Mesenchymal stem cell (in vitro differentiated cells and primary cell): ENCODE measurements around the gene TSSC4.
A peak's percentile ranks its signal among the peaks of the same experiment; 100 is the strongest.

Source experiments
- DNase-seq: peaks from one replicate; pipeline ENCODE4 v3.0.0-alpha.2; 2013
- H2AFZ ChIP-seq: one replicate; pipeline ENCODE4 v1.6.1; 2013; ENCODE audit warnings: low read depth, mild to moderate bottlenecking, control low read depth, inconsistent platforms, low read length, moderate library complexity
- H2AK5ac ChIP-seq: 2 replicates; pipeline ENCODE4 v1.6.1; 2013; ENCODE audit warnings: low read length, moderate library complexity, mild to moderate bottlenecking, inconsistent platforms; ENCODE audit not compliant: severe bottlenecking
- H2BK120ac ChIP-seq: one replicate; pipeline ENCODE4 v1.6.1; 2013; ENCODE audit warnings: low read depth, mild to moderate bottlenecking, inconsistent platforms, low read length, moderate library complexity
- H2BK12ac ChIP-seq, 2 experiments: one replicate each; pipeline ENCODE4 v1.6.1; 2013; ENCODE audit warnings: inconsistent platforms in 2 of 2, low read length in 2 of 2, mild to moderate bottlenecking in 2 of 2, moderate library complexity in 2 of 2, control low read depth in 1 of 2
- H2BK15ac ChIP-seq: one replicate; pipeline ENCODE4 v1.6.1; 2013; ENCODE audit warnings: mild to moderate bottlenecking, low read depth, inconsistent platforms; ENCODE audit not compliant: poor library complexity, severe bottlenecking
- H2BK5ac ChIP-seq: 2 replicates; pipeline ENCODE4 v1.6.1; 2013; ENCODE audit warnings: low read depth, mild to moderate bottlenecking, low read length, control low read depth, inconsistent platforms; ENCODE audit not compliant: poor library complexity, severe bottlenecking
- H3K14ac ChIP-seq, 2 experiments: one replicate each; pipeline ENCODE4 v1.6.1; 2013; ENCODE audit warnings: inconsistent platforms in 2 of 2, low read length in 2 of 2, control low read depth in 1 of 2, mild to moderate bottlenecking in 1 of 2, moderate library complexity in 1 of 2
- H3K18ac ChIP-seq, 2 experiments: one replicate each; pipeline ENCODE4 v1.6.1; 2013; ENCODE audit warnings: inconsistent platforms in 2 of 2, low read length in 2 of 2, control low read depth in 1 of 2, low read depth in 1 of 2, mild to moderate bottlenecking in 1 of 2
- H3K23ac ChIP-seq, 2 experiments: one replicate each; pipeline ENCODE4 v1.6.1; 2013; ENCODE audit warnings: inconsistent platforms in 2 of 2, low read length in 2 of 2, mild to moderate bottlenecking in 2 of 2, moderate library complexity in 2 of 2, control low read depth in 1 of 2
- H3K27ac ChIP-seq: 2 replicates; pipeline ENCODE4 v1.5.1; 2013; ENCODE audit warnings: mild to moderate bottlenecking, moderate library complexity, low read length, control low read depth, inconsistent platforms; ENCODE audit not compliant: poor library complexity, severe bottlenecking
- H3K27me3 ChIP-seq, 2 experiments: 2 replicates each; pipeline versions ENCODE4 v1.6.1 to v1.7.0; 2013; ENCODE audit warnings: low read length in 2 of 2, mild to moderate bottlenecking in 2 of 2, moderate library complexity in 2 of 2, control low read depth in 1 of 2, inconsistent platforms in 1 of 2; ENCODE audit not compliant: control insufficient read depth in 1 of 2, insufficient read depth in 1 of 2
- H3K36me3 ChIP-seq, 2 experiments: 2 replicates each; pipeline versions ENCODE4 v1.6.1 to v1.7.0; 2013; ENCODE audit warnings: low read length in 2 of 2, control low read depth in 1 of 2, inconsistent platforms in 1 of 2, low read depth in 1 of 2, mild to moderate bottlenecking in 1 of 2; ENCODE audit not compliant: insufficient read depth in 2 of 2, control insufficient read depth in 1 of 2
- H3K4ac ChIP-seq, 2 experiments: one replicate each; pipeline ENCODE4 v1.6.1; 2013; ENCODE audit warnings: inconsistent platforms in 2 of 2, low read length in 2 of 2, mild to moderate bottlenecking in 2 of 2, moderate library complexity in 2 of 2, control low read depth in 1 of 2, low read depth in 1 of 2
- H3K4me1 ChIP-seq: 2 replicates; pipeline ENCODE4 v1.6.1; 2013; ENCODE audit warnings: low read depth, low read length, control low read depth; ENCODE audit not compliant: control insufficient read depth, insufficient read depth
- H3K4me2 ChIP-seq: 2 replicates; pipeline ENCODE4 v1.6.1; 2013; ENCODE audit warnings: low read length, mild to moderate bottlenecking, inconsistent platforms; ENCODE audit not compliant: poor library complexity, severe bottlenecking
- H3K4me3 ChIP-seq, 2 experiments: 2 replicates each; pipeline versions ENCODE4 v1.5.1 to v1.7.0; 2013; ENCODE audit warnings: low read length in 2 of 2, mild to moderate bottlenecking in 2 of 2, control low read depth in 1 of 2, low read depth in 1 of 2; ENCODE audit not compliant: insufficient read depth in 1 of 2
- H3K79me1 ChIP-seq: replicated peaks from 2 replicates; pipeline ENCODE4 v1.6.1; 2013; ENCODE audit warnings: mild to moderate bottlenecking, control low read depth, low read length, inconsistent platforms; ENCODE audit not compliant: poor library complexity, severe bottlenecking
- H3K9ac ChIP-seq: 2 replicates; pipeline ENCODE4 v1.7.0; 2013; ENCODE audit warnings: mild to moderate bottlenecking, low read length, moderate library complexity
- H3K9me3 ChIP-seq: 2 replicates; pipeline ENCODE4 v1.7.0; 2013; ENCODE audit warnings: mild to moderate bottlenecking, low read length; ENCODE audit not compliant: control insufficient read depth
- H4K8ac ChIP-seq: one replicate; pipeline ENCODE4 v1.6.1; 2013; ENCODE audit warnings: inconsistent platforms, mild to moderate bottlenecking, low read length, moderate library complexity
- H4K91ac ChIP-seq: one replicate; pipeline ENCODE4 v1.6.1; 2013; ENCODE audit warnings: mild to moderate bottlenecking, low read length, inconsistent platforms
- WGBS: methylation state at CpG from one replicate; pipeline ENCODE4 v1.1.7; 2013; ENCODE audit warnings: mixed read lengths; 5-methylcytosine and 5-hydroxymethylcytosine counted together

The TSSC4 gene

GRCh38 chr11:2378527-2379210, 21.9 kb upstream of the TSSC4 start:
- H2BK12ac ChIP-seq, result peak overlapping the region in 1 of 2 experiments; percentile 65
- H3K27ac ChIP-seq, result peak overlapping the region; percentile 45
- peak overlapping the region; percentile 96 for H3K9ac ChIP-seq
- H2BK5ac ChIP-seq, result no peak overlapping the region
- H3K14ac ChIP-seq, result peak overlapping the region in 1 of 2 experiments; percentile 82
- H3K4me3 ChIP-seq, result peak overlapping the region; percentile 87 to 97
- H2AFZ ChIP-seq, result no peak overlapping the region
- peak; percentile 65 for DNase-seq
- H3K4me2 ChIP-seq, result peak overlapping the region; percentile 93
- peak overlapping the region; percentile 74 for H4K91ac ChIP-seq
- peak overlapping the region; percentile 71 to 88 for H3K18ac ChIP-seq
- H3K79me1 ChIP-seq, result peaks cover 20% of the 10 kb centered on the region
- no peaks in the 10 kb centered on the region for H3K9me3 ChIP-seq
- peaks cover 7 to 40% of the 10 kb centered on the region in 2 experiments for H3K36me3 ChIP-seq
- no peaks in the 10 kb centered on the region for H3K27me3 ChIP-seq
- peak overlapping the region in 1 of 2 experiments; percentile 27 for H3K23ac ChIP-seq
- no peak overlapping the region for H4K8ac ChIP-seq
- WGBS, result 6% methylated on average over 22 of the region's 23 CpGs
- no peak overlapping the region for H2AK5ac ChIP-seq
- H3K4me1 ChIP-seq, result peaks cover 68% of the 10 kb centered on the region
- peak overlapping the region; percentile 55 for H2BK15ac ChIP-seq
- no peak overlapping the region for H2BK120ac ChIP-seq
- peak overlapping the region; percentile 58 to 93 for H3K4ac ChIP-seq

- Histone ChIP-seq H2AFZ (no peak overlapping the region), H3K4me1 (peaks cover 75% of the 10 kb centered on the region), H3K27ac (no peak overlapping the region), H3K9ac (peak overlapping the region; percentile 80), H3K14ac (peak overlapping the region in 1 of 2 experiments; percentile 67), H3K79me1 (peaks cover 19% of the 10 kb centered on the region), H3K4ac (no peak overlapping the region), H3K27me3 (no peaks in the 10 kb centered on the region), H2BK15ac (peak overlapping the region; percentile 66), H3K36me3 (peaks cover 8 to 43% of the 10 kb centered on the region in 2 experiments), H2BK120ac (no peak overlapping the region), H2BK5ac (no peak overlapping the region), H3K23ac (peak overlapping the region in 1 of 2 experiments; percentile 79), H3K4me2 (no peak overlapping the region), H2AK5ac (no peak overlapping the region), H3K9me3 (no peaks in the 10 kb centered on the region), H3K18ac (peak overlapping the region in 1 of 2 experiments; percentile 71), H4K91ac (peak overlapping the region; percentile 29), H3K4me3 (peak overlapping the region in 1 of 2 experiments; percentile 97), H2BK12ac (peak overlapping the region in 1 of 2 experiments; percentile 71), H4K8ac (no peak overlapping the region)
- WGBS, result 84% methylated on average over 11 of the region's 11 CpGs
- no peak for DNase-seq
Observed at GRCh38 chr11:2379466-2380174, 20.9 kb upstream of the TSSC4 start.

- Histone ChIP-seq H3K4me1 (peaks cover 73% of the 10 kb centered on the region), H4K8ac (no peak overlapping the region), H3K23ac (peak overlapping the region in 1 of 2 experiments; percentile 29), H2AK5ac (no peak overlapping the region), H3K14ac (peak overlapping the region in 1 of 2 experiments; percentile 50), H3K4me2 (no peak overlapping the region), H2AFZ (no peak overlapping the region), H3K27me3 (no peaks in the 10 kb centered on the region), H2BK15ac (no peak overlapping the region), H3K18ac (peak overlapping the region in 1 of 2 experiments; percentile 28), H3K9me3 (no peaks in the 10 kb centered on the region), H3K36me3 (peaks cover 15 to 51% of the 10 kb centered on the region in 2 experiments), H2BK12ac (peak overlapping the region in 1 of 2 experiments; percentile 17), H3K4ac (no peak overlapping the region), H3K27ac (no peak overlapping the region), H3K79me1 (peaks cover 11% of the 10 kb centered on the region), H3K4me3 (peak overlapping the region in 1 of 2 experiments; percentile 97), H2BK120ac (no peak overlapping the region), H3K9ac (peak overlapping the region; percentile 80), H2BK5ac (no peak overlapping the region), H4K91ac (peak overlapping the region; percentile 75)
- 87% methylated on average over 13 of the region's 13 CpGs for WGBS
- no peak for DNase-seq
Observed at GRCh38 chr11:2380396-2380795, 20.2 kb upstream of the TSSC4 start.

GRCh38 chr11:2380807-2381350, 19.7 kb upstream of the TSSC4 start:
- Histone ChIP-seq H3K79me1 (peaks cover 8% of the 10 kb centered on the region), H3K36me3 (peaks cover 15 to 56% of the 10 kb centered on the region in 2 experiments), H3K4me1 (peaks cover 72% of the 10 kb centered on the region), H3K14ac (no peak overlapping the region), H3K23ac (no peak overlapping the region), H2BK120ac (no peak overlapping the region), H3K4ac (no peak overlapping the region), H2AFZ (no peak overlapping the region), H4K8ac (peak overlapping the region; percentile 14), H3K27me3 (no peaks in the 10 kb centered on the region), H3K4me2 (no peak overlapping the region), H4K91ac (peak overlapping the region; percentile 4), H3K4me3 (peak overlapping the region; percentile 7 to 97), H2BK15ac (no peak overlapping the region), H2BK12ac (no peak overlapping the region), H3K9me3 (no peaks in the 10 kb centered on the region), H3K9ac (peak overlapping the region; percentile 80), H2BK5ac (no peak overlapping the region), H3K18ac (peak overlapping the region in 1 of 2 experiments; percentile 23), H2AK5ac (no peak overlapping the region), H3K27ac (no peak overlapping the region)
- DNase-seq, result peak; percentile 59
- 78% methylated on average over 20 of the region's 20 CpGs for WGBS
